K562 (cell line): ENCODE measurements around the gene HPS3. TPM values are rescaled to one million over a fixed set of nuclear protein-coding genes. Genes with fewer than 3 reads are reported as not detected.

Experiments
- ATAC-seq: fragments of 200-7000 bp; cut with Tn5 transposase; 3 replicates; pipeline ENCODE4 v1.9.1; 2020; ENCODE audit warnings: moderate library complexity
- BruUV-seq: library from RNA; stranded (reverse); fragments of 400-500 nt; replicated peaks from 2 replicates; lab custom pipeline; 2021; lab: Mats Ljungman, UMichigan
- CTCF ChIA-PET: fragments of 300-600 bp; formaldehyde crosslinking; extraction: SDS; loops from one replicate; lab custom pipeline; 2021; ENCODE audit warnings: low intra/inter-chr PET ratio; lab: Yijun Ruan, JAX
- POLR2A ChIA-PET: fragments of 300-600, 350-650 bp; sonication (Branson Sonifier 250); formaldehyde crosslinking; extraction: SDS; loops from one replicate; lab custom pipeline; 2021; ENCODE audit warnings: antibody characterized with exemption, inconsistent platforms; lab: Yijun Ruan, JAX
- DNase-seq, 4 experiments: peaks; one replicate each; pipeline versions ENCODE4 v3.0.0 to v3.0.0-alpha.2; 2011 to 2018; ENCODE audit warnings: low spot score in 3 of 4, mixed read lengths in 3 of 4; ENCODE audit errors: extremely low read depth in 1 of 4
- FAIRE-seq: peaks from 2 replicates; lab custom pipeline; 2011; peaks lifted over from hg19 to GRCh38; lab: Jason Lieb, UNC
- H2AFZ ChIP-seq: 2 replicates; pipeline ENCODE4 v1.6.0; 2011; ENCODE audit warnings: low read depth, low read length, control low read depth, inconsistent platforms
- H3K27ac ChIP-seq: fragments of 200-600 bp; 3 replicates; pipeline ENCODE4 v1.8.0; 2011; ENCODE audit warnings: low read depth, mild to moderate bottlenecking, control low read depth, inconsistent platforms, low read length, moderate library complexity, mixed read lengths; ENCODE audit errors: extremely low read depth
- H3K27me3 ChIP-seq, 2 experiments: fragments of 300-600 bp in 1 of 2; 2 replicates in 1 of 2; 3 replicates in 1 of 2; pipeline versions ENCODE4 v1.6.0 to v1.8.0; 2011; ENCODE audit warnings: inconsistent platforms in 2 of 2, low read length in 2 of 2, mild to moderate bottlenecking in 1 of 2, mixed read lengths in 1 of 2, moderate library complexity in 1 of 2; ENCODE audit not compliant: control insufficient read depth in 2 of 2, insufficient read depth in 2 of 2
- H3K36me3 ChIP-seq: fragments of 300-600 bp; 3 replicates; pipeline ENCODE4 v1.8.0; 2011; ENCODE audit warnings: mild to moderate bottlenecking, low read length, inconsistent platforms; ENCODE audit not compliant: control insufficient read depth, insufficient read depth
- H3K4me1 ChIP-seq, 2 experiments: fragments of 200-600 bp in 1 of 2; replicated peaks in 1 of 2; 2 replicates in 1 of 2; 3 replicates in 1 of 2; pipeline versions ENCODE4 v1.5.1 to v1.8.0; 2011; ENCODE audit warnings: inconsistent platforms in 2 of 2, low read length in 2 of 2, mild to moderate bottlenecking in 1 of 2, mixed read lengths in 1 of 2, moderate library complexity in 1 of 2; ENCODE audit not compliant: control insufficient read depth in 2 of 2, insufficient read depth in 2 of 2
- H3K4me2 ChIP-seq: 2 replicates; pipeline ENCODE4 v1.6.1; 2011; ENCODE audit warnings: low read length, control low read depth, inconsistent platforms, mixed read lengths; ENCODE audit not compliant: insufficient read depth
- H3K4me3 ChIP-seq: fragments of 200-600 bp; sonication (generic), shearing (Covaris generic); 2 replicates; pipeline ENCODE4 v1.5.1; 2016; ENCODE audit warnings: control low read depth, inconsistent platforms
- H3K79me2 ChIP-seq: fragments of 200-600 bp; 3 replicates; pipeline ENCODE4 v1.8.0; 2011; ENCODE audit warnings: low read length, inconsistent platforms; ENCODE audit not compliant: control insufficient read depth, insufficient read depth
- H3K9ac ChIP-seq, 2 experiments: 2 replicates each; pipeline versions ENCODE4 v1.6.0 to v1.6.1; 2011; ENCODE audit warnings: low read depth in 2 of 2, low read length in 2 of 2, control low read depth in 1 of 2, inconsistent platforms in 1 of 2, mild to moderate bottlenecking in 1 of 2, mixed read lengths in 1 of 2; ENCODE audit not compliant: insufficient read depth in 1 of 2
- H3K9me1 ChIP-seq: one replicate; pipeline ENCODE4 v1.6.0; 2011; ENCODE audit warnings: inconsistent platforms, mild to moderate bottlenecking, low read length, moderate library complexity; ENCODE audit not compliant: control insufficient read depth, insufficient read depth
- H3K9me3 ChIP-seq: replicated peaks from 2 replicates; pipeline ENCODE4 v1.5.1; 2011; ENCODE audit warnings: low read depth, low read length, inconsistent platforms; ENCODE audit not compliant: control insufficient read depth, insufficient read depth
- H4K20me1 ChIP-seq: replicated peaks from 2 replicates; pipeline ENCODE4 v1.6.1; 2011; ENCODE audit warnings: low read length, inconsistent platforms, mixed read lengths; ENCODE audit not compliant: control insufficient read depth, insufficient read depth
- ATF3 ChIP-seq, 2 experiments: fragments of 450-650 bp in 1 of 2; sonication (generic) in 1 of 2; formaldehyde crosslinking in 1 of 2; IDR thresholded peaks in 1 of 2; conservative IDR thresholded peaks in 1 of 2; 2 replicates each; pipeline versions ENCODE4 v1.6.1 to v1.8.1; 2016 to 2023; ENCODE audit warnings: mild to moderate bottlenecking in 2 of 2, moderate library complexity in 2 of 2, inconsistent platforms in 1 of 2, missing genetic modification reagents in 1 of 2
- ATF7 ChIP-seq: fragments of 450-650 bp; IDR thresholded peaks from 2 replicates; pipeline ENCODE4 v1.7.1; 2014; ENCODE audit warnings: mild to moderate bottlenecking, moderate library complexity
- ZNF77 ChIP-seq: fragments of 250-450 bp; sonication (Bioruptor Pico); IDR thresholded peaks from 2 replicates; pipeline ENCODE4 v1.5.0; 2020
- WGBS: fragments of 100-300 bp; shearing (Covaris generic); methylation state at CpG from one replicate; pipeline ENCODE4 v1.1.6; 2016; ENCODE audit warnings: low coverage, mixed read lengths; ENCODE audit not compliant: insufficient coverage; ENCODE audit errors: missing lambda C conversion rate; 5-methylcytosine and 5-hydroxymethylcytosine counted together
- in situ Hi-C: fragments of 300-500 bp; cut with MboI; formaldehyde crosslinking; loops from 4 replicates; pipeline ENCODE4 v1.15.0; 2018; ENCODE audit warnings: inconsistent platforms, mixed read lengths
- intact Hi-C: fragments of 100-400 bp; cut with micrococcal nuclease; formaldehyde crosslinking; loops from 2 replicates; pipeline ENCODE4 v1.14.2; 2022
- polyA plus RNA-seq, 8 experiments: library from polyadenylated mRNA; depleted of rRNA in 4 of 8; stranded (reverse) in 5 of 8; unstranded in 3 of 8; fragments of >200 nt; fragmentation: Nextera tagmentation in 2 of 8; fragmentation: Illumina TruSeq in 1 of 8; extraction: Ambion mirVana in 2 of 8; extraction: Trizol in 1 of 8; gene quantifications; 2 replicates each; pipeline versions ENCODE4 v1.2.1 to v1.2.3, GENCODE V29; 2011 to 2014; ENCODE audit warnings: inconsistent platforms in 1 of 8, missing spikeins in 1 of 8
- total RNA-seq, 7 experiments: library from RNA; depleted of rRNA in 6 of 7; stranded (reverse); fragments of >200 nt in 6 of 7; fragmentation: Illumina TruSeq in 2 of 7; extraction: Trizol in 2 of 7; gene quantifications; 2 replicates each; pipeline versions ENCODE4 v1.2.1 to v1.2.3, GENCODE V29; 2011 to 2021; ENCODE audit warnings: low replicate concordance in 1 of 7

Gene HPS3
- total and polyA plus RNA-seq, 9 of the 15 experiments (the other 6 are each of a cell fraction or from before 2014, with no cell fraction given), result 1.2 to 11.3 (median 7.6) TPM

- in situ Hi-C loops, result no loop called here
- no peaks in the 10 kb centered on the region for H3K4me1 ChIP-seq
- no peak overlapping the region for H3K9ac ChIP-seq
- no peaks in the 10 kb centered on the region for H3K79me2 ChIP-seq
- H3K9me3 ChIP-seq, result no peaks in the 10 kb centered on the region
- FAIRE-seq, result no peak
- ATAC-seq, result no peak
- peak; percentile 79 for TF ChIP-seq ATF3 (IDR thresholded peaks at IDR 0.05)
- TF ChIP-seq ATF3 (CRISPR knock-in tag; conservative IDR thresholded peaks at IDR 0.05), result no peak
- TF ChIP-seq ATF7, result peak; percentile 40; the same call in 1 of the 2 replicates
- TF ChIP-seq ZNF77 (CRISPR knock-in tag), result no peak
- BruUV-seq, result no TSS peak
- no peak overlapping the region for H2AFZ ChIP-seq
- no peak overlapping the region for H3K4me3 ChIP-seq
- H3K27ac ChIP-seq, result no peak overlapping the region
- WGBS, result 8% methylated on average over 4 of the region's 4 CpGs
- intact Hi-C loops, result loop anchor here (5.0 to 10.0 kb wide), 2 partner anchors 258 to 364 kb away; partner anchors contain the start of gene CPA3
- no peak for DNase-seq
- H3K4me2 ChIP-seq, result no peak overlapping the region
- POLR2A ChIA-PET, result no interaction called here
- no peaks in the 10 kb centered on the region for H3K9me1 ChIP-seq
- CTCF ChIA-PET, result interaction anchor here (0.6 to 9.6 kb wide), 2 partner anchors 42 to 150 kb away, joined by 3 to 210 read pairs; no protein-coding TSS in a partner anchor
- H3K27me3 ChIP-seq, result peaks cover 0 to 19% of the 10 kb centered on the region in 2 experiments; a peak in 3 of 5 replicates
- no peaks in the 10 kb centered on the region for H3K36me3 ChIP-seq
- H4K20me1 ChIP-seq, result no peaks in the 10 kb centered on the region
Measured at GRCh38 chr3:149122721-149123578, 6.5 kb upstream of the HPS3 start.
